22Rv1 (cell line): Measurements from ENCODE around the gene ALG1.
"Not testable (repeated sequence)": the region's sequence is repeated elsewhere in the genome, so short reads cannot be mapped to it uniquely, and the experiment has no call there.

ENCODE experiments used
- CTCF ChIP-seq: fragments of 450-650 bp; IDR thresholded peaks from 2 replicates; pipeline ENCODE4 v1.5.1; 2017; ENCODE audit warnings: mild to moderate bottlenecking
- ZFX ChIP-seq: fragments of 450-650 bp; IDR thresholded peaks from 2 replicates; pipeline ENCODE4 v1.6.1; 2017; ENCODE audit warnings: antibody characterized with exemption, borderline replicate concordance

- TF ChIP-seq CTCF, ZFX: not testable (repeated sequence)
Measured at GRCh38 chr16:5097470-5098220, 26.0 kb downstream of the ALG1 start, which contains the start of gene EEF2KMT.
